ENCODE data around the gene GPC3.

Gene GPC3

DNA sequence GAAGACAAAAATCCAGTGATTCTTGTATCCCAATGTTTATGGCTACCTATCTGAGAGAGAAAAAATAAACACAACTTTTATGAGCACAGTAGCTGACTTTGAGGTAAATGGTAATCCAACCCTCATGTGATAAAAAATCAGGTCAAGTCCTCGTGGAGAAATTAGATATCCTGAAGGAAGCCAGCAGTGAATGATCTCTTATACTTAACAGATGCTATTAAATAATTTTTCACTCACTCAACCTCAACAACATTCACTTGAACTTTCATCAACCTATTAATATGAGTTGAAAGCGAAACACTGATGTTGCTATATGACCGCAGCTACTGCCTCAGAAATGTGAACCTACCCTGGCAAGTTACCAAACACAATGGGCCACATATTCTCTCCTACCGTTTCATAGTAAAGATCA lies 105.4 kb downstream of the GPC3 start:
- no peak for DNase-seq

GRCh38 chrX:133878710-133879109 lies 106.7 kb downstream of the GPC3 start:
- DNase-seq, result no peak

- DNase-seq, result no peak
These were observed 108.7 kb downstream of the GPC3 start for GRCh38 chrX:133876646-133877045.

DNA sequence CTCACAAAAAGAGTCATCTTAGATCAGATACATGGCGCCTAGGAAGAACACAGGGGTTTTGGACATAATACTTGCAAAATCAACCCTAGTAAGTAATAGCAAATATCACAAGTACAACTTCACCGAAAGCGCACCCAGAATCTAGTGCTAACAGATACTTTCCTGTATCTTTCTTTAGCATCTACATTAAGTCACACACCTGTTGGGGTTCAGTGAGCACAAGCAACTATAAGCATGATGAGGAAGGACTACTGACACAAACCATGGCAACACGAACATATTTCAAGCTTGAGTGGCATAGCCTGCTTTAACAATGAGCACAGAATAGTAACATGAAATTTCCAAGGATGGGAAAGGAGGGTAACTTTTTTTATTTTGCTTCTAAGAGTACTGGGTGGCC lies 116.1 kb downstream of the GPC3 start:
- DNase-seq, result no peak

GRCh38 chrX:133868682-133869081 lies 116.7 kb downstream of the GPC3 start:
- no peak for DNase-seq

DNA sequence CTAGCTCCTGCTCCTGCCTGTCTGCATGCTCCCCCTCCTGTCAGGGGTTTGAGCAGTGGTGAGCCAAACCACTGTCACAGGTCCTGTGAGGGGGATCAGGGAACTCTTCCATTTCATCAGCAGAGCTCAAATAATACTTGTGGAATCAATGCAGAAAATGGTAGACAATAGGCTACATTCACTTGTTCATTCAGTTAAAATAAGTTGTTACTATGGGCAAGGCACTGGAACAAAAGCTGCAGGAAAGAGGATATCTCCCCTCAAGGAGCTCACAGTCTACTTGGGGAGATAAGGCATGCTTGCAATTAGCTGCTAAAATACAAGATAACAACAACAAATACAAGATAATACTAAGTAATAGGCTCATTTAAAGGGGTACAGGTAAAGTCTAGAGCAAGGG lies 117.1 kb downstream of the GPC3 start:
- DNase-seq, result no peak

GRCh38 chrX:133865761-133866471 lies 119.5 kb downstream of the GPC3 start:
- DNase-seq, result no peak

GRCh38 chrX:133864236-133864635 lies 121.2 kb downstream of the GPC3 start:
- no peak for DNase-seq

DNA sequence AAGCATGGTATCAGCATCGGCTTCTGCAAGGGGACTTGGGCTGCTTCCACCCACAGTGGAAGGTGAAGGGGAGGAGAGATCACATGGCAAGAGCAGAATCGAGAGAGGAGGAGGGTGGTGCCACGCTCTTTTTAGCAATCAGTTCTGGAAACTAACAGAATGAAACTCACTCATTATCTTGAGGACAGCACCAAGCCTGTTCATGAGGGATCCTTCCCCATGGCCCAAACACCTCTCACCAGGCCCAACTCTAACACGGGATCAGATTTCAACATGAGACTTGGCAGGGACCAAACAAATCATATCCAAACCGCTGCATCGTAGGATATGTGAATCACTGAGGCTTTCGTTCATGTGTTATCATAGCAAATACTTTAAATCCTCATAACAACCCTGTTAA lies 125.5 kb downstream of the GPC3 start:
- peak; percentile 49 for DNase-seq

GRCh38 chrX:133859336-133859735 lies 126.1 kb downstream of the GPC3 start:
- DNase-seq, result peak; percentile 61

DNA sequence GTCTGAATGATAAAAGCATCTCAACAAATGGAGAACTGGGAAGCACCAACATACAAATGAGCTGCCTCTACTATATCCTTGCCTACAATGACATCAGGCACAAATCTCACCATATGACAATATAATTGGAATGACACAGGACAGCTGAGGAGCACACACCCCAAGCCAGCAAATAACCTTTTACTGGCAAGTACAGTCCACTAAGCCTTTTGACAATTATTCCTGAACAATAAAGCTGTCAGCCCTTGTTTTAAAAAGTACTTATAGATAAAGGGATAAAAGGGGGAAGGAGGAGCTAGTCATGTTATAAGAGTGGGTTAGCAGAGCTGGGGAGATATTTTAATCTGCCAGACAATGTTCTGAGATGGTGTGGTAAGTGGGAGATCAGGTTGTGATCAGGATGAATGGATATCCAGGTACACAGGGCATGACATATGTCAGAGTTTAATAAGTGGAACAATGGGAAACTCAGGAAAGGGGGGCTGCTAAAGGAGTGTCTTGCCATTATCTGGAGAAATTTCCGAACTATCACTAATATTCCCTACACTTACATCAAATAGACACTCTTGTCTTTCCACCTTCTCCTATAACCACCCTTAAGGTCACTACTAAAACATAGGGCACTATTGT lies 127.6 kb downstream of the GPC3 start:
- no peak for DNase-seq

- no peak for DNase-seq
These were observed 128.6 kb downstream of the GPC3 start for GRCh38 chrX:133856819-133857218.

DNA sequence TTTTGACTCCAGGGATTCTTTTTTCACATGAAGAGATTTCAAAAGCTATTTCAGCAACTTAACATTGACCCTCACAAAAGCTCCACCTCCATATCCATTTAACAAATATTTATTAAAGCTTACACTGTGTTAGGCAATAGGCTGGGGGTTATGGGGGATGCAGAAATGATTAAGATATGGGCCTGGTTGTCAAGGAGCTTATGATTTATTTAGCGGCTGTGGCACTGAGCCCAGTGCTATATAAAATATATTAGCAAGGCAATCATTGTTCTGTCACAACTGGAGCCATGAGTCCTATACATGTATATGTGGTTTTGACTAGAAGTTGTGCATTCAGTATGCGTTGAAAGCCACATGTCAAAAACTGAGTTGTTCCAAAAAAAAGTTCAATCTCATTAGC lies 131.1 kb downstream of the GPC3 start:
- DNase-seq, result no peak

DNA sequence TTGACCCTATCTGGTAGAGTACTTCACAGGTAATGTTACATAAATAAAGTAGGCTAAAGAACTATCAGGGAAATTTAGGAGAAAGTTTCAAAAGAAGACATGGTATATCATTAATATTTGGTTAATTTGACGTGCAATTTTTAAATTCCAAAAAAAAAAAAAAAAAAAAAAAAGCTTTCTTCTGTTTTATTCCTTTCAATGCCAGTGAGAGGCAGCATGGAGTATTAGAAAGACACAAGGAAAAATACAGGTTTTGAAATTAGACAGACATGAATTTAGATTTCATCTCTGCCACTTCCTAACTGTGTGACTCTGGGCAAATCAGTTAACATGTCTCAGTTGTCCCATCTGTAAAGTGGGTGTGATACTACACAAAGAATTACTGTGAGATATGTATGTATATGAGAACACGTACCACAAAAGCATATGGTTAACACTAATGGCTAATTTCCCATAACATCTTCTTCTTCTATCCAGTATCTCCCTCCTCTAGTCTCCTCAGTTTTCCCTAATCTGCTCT lies 132.5 kb downstream of the GPC3 start:
- no peak for DNase-seq

DNA sequence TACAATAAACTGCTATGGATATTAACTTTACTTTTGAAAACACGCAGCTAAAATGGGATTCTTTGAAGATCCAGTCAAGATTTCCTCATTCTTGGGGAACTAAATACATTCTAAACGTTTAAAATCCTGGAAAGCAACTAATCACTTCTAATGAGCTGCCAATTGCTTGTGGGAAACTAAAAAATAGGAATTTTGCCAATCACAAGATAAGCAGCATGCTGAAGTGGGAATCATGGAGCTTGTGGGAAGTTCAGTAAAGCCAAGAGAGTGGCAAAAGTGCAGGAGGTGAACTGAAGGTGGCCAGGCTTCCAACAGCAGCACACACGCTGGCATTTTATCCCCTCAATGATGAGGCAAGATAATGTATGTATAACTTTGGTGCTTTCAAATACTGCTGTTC lies 133.0 kb downstream of the GPC3 start:
- no peak for DNase-seq

DNA sequence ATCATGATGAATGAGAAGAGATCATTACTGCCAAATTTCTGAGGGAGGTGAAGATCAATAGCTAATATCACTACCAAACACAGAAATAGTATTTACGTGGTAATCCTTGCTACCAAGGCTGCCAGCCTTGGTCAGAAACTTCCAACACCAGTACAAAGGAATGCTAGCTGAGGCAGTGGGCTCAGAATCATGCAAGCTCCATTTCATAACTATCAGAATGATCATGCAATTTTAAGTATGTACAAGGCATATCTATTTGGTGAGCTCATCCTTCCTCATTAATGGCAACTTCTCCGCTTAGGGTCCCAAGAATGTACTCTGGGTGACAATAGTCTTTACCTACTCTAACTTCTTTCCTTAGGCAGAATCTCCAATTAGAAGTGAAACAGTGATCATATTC lies 135.0 kb downstream of the GPC3 start:
- DNase-seq, result no peak

- no peak for DNase-seq
These were observed 135.7 kb downstream of the GPC3 start for GRCh38 chrX:133849676-133850075.

DNA sequence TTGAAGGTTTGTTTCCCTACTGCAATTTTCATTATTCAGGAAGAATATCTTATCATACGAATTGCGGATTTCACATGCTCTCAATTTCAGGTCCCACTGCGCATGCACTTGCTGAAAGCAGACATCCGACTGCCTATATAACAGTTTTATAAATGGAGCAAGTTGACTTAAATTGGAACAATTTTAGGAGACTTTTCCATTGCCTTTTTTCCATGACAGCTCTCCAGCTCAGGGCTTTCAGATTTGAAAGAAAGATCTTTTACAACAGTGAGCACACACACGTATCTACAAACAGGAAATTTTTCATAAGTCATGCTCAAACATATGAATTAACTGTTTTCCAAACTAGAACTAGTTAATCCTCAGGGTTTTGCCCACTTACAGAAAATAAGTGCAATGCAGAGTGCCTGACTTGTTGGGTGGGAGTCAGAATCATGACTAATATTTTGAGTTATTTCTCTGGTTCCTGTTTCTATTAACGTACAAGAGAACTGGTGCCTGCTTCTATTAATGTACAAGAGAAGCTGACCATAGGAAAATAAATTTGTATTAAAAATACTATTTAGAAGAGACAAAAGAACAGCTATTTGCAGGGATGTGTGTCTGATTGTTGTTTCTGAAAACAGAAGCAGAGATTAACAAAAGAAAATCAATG lies 137.9 kb downstream of the GPC3 start:
- DNase-seq, result no peak

DNA sequence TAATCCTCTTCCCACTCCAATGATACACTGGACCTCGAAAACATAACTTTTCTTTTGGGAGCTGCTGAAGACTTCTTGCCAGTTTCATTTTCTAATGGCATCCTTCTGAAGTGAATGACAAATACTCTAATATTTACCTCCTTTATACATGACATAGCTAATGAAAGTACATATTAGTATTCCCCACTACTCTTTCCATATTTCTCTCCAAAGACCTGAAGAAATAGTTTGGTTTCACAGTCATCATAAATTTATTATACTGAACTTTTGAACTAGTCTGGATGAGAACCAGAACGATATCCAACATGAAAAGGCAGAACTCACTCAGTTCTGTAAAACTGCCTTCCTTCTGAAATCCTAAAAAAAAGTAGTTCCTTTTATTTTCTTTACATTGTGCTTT lies 139.1 kb downstream of the GPC3 start:
- no peak for DNase-seq

- no peak for DNase-seq
These were observed 145.0 kb downstream of the GPC3 start for GRCh38 chrX:133840415-133840814.

- peak; percentile 47 for DNase-seq
These were observed 146.4 kb downstream of the GPC3 start for GRCh38 chrX:133838761-133839676.

GRCh38 chrX:133837091-133837490 lies 148.3 kb downstream of the GPC3 start:
- no peak for DNase-seq

DNA sequence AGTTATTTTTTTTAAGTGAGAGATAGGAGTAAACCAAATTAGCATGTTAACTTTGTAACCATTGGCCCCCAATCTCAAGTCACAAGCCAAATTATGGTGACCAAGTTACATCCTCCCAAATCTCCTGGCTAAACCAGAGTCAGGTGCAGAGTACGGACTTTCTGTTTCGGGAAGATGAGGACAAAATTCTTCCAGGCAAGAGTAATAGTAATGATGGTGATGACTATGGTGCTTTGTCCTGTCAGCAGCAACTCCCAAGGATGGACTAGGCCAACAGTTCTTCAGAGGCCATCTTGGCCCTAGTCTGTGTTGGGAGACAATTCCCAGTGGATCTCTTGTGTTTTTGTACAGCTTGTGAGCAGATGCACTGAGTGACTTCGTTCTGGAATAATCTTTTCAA lies 148.8 kb downstream of the GPC3 start:
- DNase-seq, result no peak
